ENCODE results near the gene PKHD1.

DNA sequence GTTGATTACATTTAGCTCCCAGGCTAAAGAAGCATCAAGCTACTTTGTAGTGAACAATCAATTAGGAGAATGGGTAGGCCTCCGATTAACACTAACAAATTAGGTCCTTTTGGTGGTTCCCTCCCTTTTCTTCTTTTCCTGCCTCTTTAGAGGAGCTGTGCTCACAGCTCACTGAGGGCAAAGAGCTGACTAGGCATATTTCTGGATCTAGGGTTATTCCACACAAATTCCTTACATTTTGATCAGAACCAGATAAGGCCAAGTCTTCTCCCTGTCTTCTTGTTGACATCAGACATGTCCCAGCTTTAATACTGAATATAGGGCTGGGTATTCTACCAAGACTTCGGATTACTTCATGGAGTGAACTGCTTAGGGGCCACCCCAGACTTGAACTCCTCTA is 119.1 kb downstream of the PKHD1 start:
- TF ChIP-seq POLR2AphosphoS5 (IDR thresholded peaks at IDR 0.05; ENCODE audit: low read depth, low read length) (no peak), FOXP2 (optimal IDR thresholded peaks at IDR 0.05; ENCODE audit: borderline replicate concordance, extremely low read depth, extremely low read length, insufficient read depth) (no peak), TAF1 (IDR thresholded peaks at IDR 0.05; ENCODE audit: borderline replicate concordance, insufficient read depth, low read length) (no peak)
- TF ChIP-seq, protein P1, sequence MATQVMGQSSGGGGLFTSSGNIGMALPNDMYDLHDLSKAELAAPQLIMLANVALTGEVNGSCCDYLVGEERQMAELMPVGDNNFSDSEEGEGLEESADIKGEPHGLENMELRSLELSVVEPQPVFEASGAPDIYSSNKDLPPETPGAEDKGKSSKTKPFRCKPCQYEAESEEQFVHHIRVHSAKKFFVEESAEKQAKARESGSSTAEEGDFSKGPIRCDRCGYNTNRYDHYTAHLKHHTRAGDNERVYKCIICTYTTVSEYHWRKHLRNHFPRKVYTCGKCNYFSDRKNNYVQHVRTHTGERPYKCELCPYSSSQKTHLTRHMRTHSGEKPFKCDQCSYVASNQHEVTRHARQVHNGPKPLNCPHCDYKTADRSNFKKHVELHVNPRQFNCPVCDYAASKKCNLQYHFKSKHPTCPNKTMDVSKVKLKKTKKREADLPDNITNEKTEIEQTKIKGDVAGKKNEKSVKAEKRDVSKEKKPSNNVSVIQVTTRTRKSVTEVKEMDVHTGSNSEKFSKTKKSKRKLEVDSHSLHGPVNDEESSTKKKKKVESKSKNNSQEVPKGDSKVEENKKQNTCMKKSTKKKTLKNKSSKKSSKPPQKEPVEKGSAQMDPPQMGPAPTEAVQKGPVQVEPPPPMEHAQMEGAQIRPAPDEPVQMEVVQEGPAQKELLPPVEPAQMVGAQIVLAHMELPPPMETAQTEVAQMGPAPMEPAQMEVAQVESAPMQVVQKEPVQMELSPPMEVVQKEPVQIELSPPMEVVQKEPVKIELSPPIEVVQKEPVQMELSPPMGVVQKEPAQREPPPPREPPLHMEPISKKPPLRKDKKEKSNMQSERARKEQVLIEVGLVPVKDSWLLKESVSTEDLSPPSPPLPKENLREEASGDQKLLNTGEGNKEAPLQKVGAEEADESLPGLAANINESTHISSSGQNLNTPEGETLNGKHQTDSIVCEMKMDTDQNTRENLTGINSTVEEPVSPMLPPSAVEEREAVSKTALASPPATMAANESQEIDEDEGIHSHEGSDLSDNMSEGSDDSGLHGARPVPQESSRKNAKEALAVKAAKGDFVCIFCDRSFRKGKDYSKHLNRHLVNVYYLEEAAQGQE (IDR thresholded peaks at IDR 0.05; ENCODE audit: insufficient read depth in 1 of 2, low read depth in 2 of 2, low read length in 2 of 2) = no peak
